ENCODE measurements around the gene RMRP. TPM values are rescaled to one million over a fixed set of nuclear protein-coding genes. Genes with fewer than 3 reads are reported as not detected.

Gene RMRP
- total and polyA plus RNA-seq, 4 donors = 14,949 to 16,694 TPM; not detected in 2

DNA sequence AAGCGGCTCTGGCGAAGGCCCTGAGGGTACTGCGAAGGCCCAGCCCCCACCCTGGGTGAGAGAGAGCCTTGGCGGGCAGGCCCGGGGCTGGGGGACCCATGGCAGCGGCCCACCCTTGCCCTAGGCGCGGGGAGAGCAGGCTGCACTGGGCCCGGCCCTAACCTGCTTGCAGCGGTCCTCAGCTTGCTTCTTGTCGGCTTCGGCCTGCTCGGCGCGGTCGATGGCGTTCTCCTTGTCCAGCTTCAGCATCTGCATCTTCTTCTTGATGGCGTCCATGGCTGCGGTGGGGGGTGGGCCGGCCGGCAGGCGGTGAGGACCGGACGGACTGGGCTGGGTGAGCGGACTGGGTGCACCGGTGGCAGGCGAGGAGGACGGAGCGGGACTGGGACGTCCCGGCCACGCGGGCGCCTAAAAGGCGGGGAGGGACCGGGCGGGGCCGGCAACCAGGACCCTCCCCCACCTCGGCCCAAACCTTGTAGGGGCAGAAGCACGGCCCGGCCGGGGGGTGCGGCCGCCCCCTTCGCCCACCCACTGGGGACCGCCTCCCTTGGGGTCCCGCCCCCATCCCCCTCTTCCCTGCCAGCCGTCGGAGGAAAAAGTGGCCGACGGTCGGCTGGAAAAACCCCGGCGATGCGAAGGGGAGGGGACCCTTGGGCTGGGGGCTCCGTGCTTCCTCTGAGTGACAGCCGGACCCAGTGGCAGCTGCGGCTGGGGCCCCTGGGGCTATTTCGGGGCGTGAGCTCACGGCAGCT, 31.9 kb upstream of the RMRP start, which contains the start of gene TPM2:
TSS of gene TPM2 (minus strand) at position 384 of the 752 bp plus-strand sequence. CDS start at position 276, 108 bp downstream.
- Histone ChIP-seq H3K4me3 (ENCODE audit: low read length in 2 of 2) (peak within 1 kb of the TSS; percentile 91 to 95), H3K27ac (ENCODE audit: low read depth in 1 of 2, low read length in 2 of 2) (peak within 1 kb of the TSS; percentile 83 to 100), H3K4me1 (ENCODE audit: control insufficient read depth in 1 of 2, insufficient read depth in 2 of 2, low read length in 2 of 2) (no peaks in the 10 kb centered on the region), H3K36me3 (ENCODE audit: control insufficient read depth in 1 of 2, insufficient read depth in 2 of 2, low read length in 1 of 2) (peaks cover 0 to 8% of the 10 kb centered on the region in 2 donors), H3K27me3 (ENCODE audit: control insufficient read depth in 1 of 2, insufficient read depth in 2 of 2, low read length in 1 of 2) (no peaks in the 10 kb centered on the region), H3K9me3 (ENCODE audit: control insufficient read depth, low read length) (no peaks in the 10 kb centered on the region)
- DNase-seq (peak; percentile 90 to 96), ATAC-seq (ENCODE audit: low FRiP score) (peak; percentile 83)
- intact Hi-C loops (cut with DNase I) = loop anchor here in 1 of 2 donors (2.0 kb wide), 2 partner anchors 29 to 39 kb away; no protein-coding TSS in a partner anchor
- WGBS, 2 donors = 2 to 4% methylated on average over 44 to 61 of the region's 61 CpGs

DNA sequence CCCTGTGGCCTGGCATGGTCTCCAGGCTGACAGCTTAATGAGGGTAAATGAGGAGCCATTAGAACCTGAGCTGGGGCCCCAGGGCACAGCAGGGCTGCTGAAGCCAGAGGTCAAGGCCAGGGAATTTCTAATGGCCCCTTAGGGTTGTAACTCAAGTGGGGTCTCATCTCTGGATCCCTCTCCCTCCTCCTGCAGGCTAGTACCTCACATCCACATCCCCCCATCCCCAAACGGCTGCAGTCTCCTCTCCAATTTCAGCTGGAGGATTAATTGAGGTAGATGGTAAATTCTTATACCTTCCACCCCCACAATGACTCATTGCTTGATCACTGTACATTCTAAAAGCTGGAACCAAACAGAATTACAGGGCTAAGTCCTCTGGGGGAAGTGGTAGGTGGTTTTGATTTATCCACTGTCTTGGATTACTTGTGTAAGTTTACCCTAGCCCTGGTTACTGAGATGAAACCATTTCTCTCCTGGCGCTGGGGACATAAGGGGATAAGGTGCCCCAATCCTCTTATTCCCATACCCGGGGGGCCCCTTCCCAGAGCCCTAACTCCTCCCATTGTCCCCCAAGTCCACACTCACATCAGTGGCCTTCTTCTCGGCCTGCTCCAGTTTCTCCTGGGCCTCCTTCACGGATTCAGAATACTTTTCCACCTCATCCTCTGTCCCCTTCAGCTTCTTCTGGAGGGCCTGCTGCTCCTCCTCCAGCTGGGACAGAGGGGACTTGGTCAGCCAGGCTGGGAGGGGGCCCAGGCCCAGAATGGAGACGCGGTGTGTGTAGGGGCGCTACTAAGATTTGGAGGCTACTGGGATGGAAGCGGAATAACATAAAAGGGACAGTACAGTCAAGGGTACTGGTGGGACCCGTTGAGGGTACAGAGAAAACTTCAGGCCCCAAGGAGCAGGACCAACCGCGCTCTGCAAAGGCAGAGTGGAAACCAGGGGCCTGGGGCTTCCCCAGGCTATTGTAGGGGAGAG, 31.0 kb upstream of the RMRP start:
- DNase-seq (no peak), ATAC-seq (ENCODE audit: low FRiP score) (no peak)
- H3K27ac ChIP-seq (ENCODE audit: low read depth in 1 of 2, low read length in 2 of 2) = peak overlapping the region; percentile 83 to 87
- H3K27me3 ChIP-seq (ENCODE audit: control insufficient read depth in 1 of 2, insufficient read depth in 2 of 2, low read length in 1 of 2) = no peaks in the 10 kb centered on the region
- no peaks in the 10 kb centered on the region for H3K9me3 ChIP-seq (ENCODE audit: control insufficient read depth, low read length)
- H3K4me1 ChIP-seq (ENCODE audit: control insufficient read depth in 1 of 2, insufficient read depth in 2 of 2, low read length in 2 of 2) = no peaks in the 10 kb centered on the region
- intact Hi-C loops (cut with DNase I) = loop anchor here in 1 of 2 donors (2.0 kb wide), 1 partner anchor 28 kb away; no protein-coding TSS in a partner anchor
- peaks cover 0 to 17% of the 10 kb centered on the region in 2 donors for H3K36me3 ChIP-seq (ENCODE audit: control insufficient read depth in 1 of 2, insufficient read depth in 2 of 2, low read length in 1 of 2)
- H3K4me3 ChIP-seq (ENCODE audit: low read length in 2 of 2) = peak overlapping the region; percentile 91 to 95
- 3 to 6% methylated on average over 12 of the region's 12 CpGs for WGBS, 2 donors

DNA sequence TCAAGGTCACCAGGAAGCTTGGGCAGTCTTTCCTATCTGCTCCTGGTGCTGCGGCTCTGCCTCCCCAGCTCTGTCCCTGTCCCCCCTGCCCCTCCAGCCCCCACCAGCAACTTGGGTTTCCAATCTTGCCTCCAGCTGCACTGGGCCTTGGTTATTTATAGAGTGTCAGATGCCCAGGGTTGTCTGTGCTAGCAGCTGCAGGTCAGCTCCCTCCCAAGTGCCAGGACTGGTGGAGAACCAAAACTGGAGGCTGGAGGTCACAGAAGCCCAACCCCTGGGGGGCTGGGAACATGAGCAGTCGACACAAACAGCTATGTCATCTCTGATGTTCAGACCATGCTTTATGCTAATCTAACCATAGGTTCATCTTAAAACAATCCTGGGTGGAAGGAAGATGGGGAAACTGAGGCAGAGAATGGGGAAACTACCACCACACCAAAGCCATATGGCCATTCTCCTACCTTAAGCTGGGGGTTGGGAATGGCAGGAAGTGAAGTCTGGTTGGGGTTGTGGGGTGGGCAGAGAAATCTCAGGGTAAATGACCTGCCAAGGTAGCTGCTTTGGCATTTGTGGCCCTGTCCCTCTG, 30.2 kb upstream of the RMRP start:
- H3K9me3 ChIP-seq (ENCODE audit: control insufficient read depth, low read length) = no peaks in the 10 kb centered on the region
- no peaks in the 10 kb centered on the region for H3K4me1 ChIP-seq (ENCODE audit: control insufficient read depth in 1 of 2, insufficient read depth in 2 of 2, low read length in 2 of 2)
- H3K4me3 ChIP-seq (ENCODE audit: low read length in 2 of 2) = peak overlapping the region; percentile 91 to 95
- peaks cover 0 to 22% of the 10 kb centered on the region in 2 donors for H3K36me3 ChIP-seq (ENCODE audit: control insufficient read depth in 1 of 2, insufficient read depth in 2 of 2, low read length in 1 of 2)
- no peak for ATAC-seq (ENCODE audit: low FRiP score)
- DNase-seq = no peak
- H3K27ac ChIP-seq (ENCODE audit: low read depth in 1 of 2, low read length in 2 of 2) = peak overlapping the region in 1 of 2 donors; percentile 87
- intact Hi-C loops (cut with DNase I) = loop anchor here (2.0 kb wide), 2 partner anchors 27 to 41 kb away; no protein-coding TSS in a partner anchor
- no peaks in the 10 kb centered on the region for H3K27me3 ChIP-seq (ENCODE audit: control insufficient read depth in 1 of 2, insufficient read depth in 2 of 2, low read length in 1 of 2)
- 3 to 7% methylated on average over 2 of the region's 2 CpGs for WGBS, 2 donors

DNA sequence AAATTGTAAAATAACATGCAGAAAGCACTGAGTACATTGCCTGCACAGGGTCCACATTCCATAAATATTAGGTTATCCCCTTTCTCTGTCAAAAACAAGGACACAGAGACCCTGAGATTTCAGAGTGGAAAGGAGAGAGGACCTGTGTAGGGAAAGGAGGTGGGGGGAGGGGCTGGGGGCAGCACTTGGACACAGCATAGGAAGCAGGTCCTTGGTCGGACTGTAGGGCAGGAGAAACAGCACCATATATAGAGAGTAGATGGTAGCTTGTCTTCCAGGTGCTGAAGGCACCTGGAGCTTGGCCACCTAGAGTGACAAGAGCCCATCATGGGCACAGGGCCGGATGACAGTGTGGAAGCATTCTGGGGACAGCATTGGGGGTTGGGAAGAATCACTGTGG, 29.5 kb upstream of the RMRP start:
- Histone ChIP-seq H3K27me3 (ENCODE audit: control insufficient read depth in 1 of 2, insufficient read depth in 2 of 2, low read length in 1 of 2) (no peaks in the 10 kb centered on the region), H3K27ac (ENCODE audit: low read depth in 1 of 2, low read length in 2 of 2) (peak overlapping the region in 1 of 2 donors; percentile 6), H3K9me3 (ENCODE audit: control insufficient read depth, low read length) (no peaks in the 10 kb centered on the region), H3K36me3 (ENCODE audit: control insufficient read depth in 1 of 2, insufficient read depth in 2 of 2, low read length in 1 of 2) (peaks cover 0 to 26% of the 10 kb centered on the region in 2 donors), H3K4me3 (ENCODE audit: low read length in 2 of 2) (peak overlapping the region; percentile 91 to 95), H3K4me1 (ENCODE audit: control insufficient read depth in 1 of 2, insufficient read depth in 2 of 2, low read length in 2 of 2) (no peaks in the 10 kb centered on the region)
- DNase-seq (no peak), ATAC-seq (ENCODE audit: low FRiP score) (no peak)
- intact Hi-C loops (cut with DNase I) = loop anchor here in 1 of 2 donors (2.0 kb wide), 1 partner anchor 41 kb away; no protein-coding TSS in a partner anchor
- 4 to 11% methylated on average over 2 of the region's 2 CpGs for whole genome bisulfite sequencing, 2 donors

DNA sequence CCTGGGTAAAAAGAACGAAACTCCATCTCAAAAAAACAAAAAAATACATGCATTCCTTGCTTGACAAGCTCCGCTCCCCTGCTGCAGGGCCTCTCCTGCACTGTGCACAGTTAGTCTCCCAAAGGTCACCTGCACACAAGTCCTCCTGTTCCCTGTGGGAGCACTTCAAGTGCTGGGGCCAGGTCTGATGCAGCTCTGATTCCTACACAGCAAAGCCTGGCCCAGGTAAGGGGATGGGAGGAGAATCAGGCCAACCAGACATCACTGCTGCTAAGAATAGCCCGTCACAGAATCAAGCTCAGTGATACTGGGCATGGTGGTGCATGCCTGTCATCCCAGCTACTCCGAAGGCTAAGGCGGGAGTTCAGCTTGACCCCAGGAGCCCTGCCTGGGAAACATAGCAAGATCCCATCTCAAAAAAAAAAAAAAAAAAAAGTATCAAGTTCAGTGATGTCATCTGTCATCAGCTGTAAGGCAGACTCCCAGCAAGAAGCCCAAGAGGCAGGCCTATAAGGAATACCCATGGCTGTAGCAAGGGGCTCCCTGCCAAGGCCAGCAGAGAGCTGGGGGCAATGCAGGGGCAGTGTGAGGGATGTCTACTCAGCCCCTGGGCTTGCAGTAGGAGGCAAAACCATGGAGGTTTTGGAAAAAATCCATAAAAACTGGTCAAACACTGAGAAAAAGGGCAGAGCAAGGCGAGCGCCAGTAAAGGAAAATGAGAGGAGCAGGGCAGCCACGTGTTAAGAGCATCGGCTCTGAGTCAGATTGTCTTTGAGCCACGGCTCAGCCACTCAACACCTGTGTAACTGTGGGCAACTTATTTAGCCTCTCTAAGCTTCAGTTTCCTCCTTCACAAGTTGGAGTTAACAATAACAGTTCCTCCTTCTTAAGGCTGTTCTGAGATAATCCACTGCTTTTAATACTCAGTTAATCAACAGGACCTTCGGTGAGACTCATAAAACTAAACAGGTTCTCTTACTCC, 28.7 kb upstream of the RMRP start:
- Histone ChIP-seq H3K27me3 (ENCODE audit: control insufficient read depth in 1 of 2, insufficient read depth in 2 of 2, low read length in 1 of 2) (no peaks in the 10 kb centered on the region), H3K9me3 (ENCODE audit: control insufficient read depth, low read length) (no peaks in the 10 kb centered on the region), H3K4me1 (ENCODE audit: control insufficient read depth in 1 of 2, insufficient read depth in 2 of 2, low read length in 2 of 2) (no peaks in the 10 kb centered on the region), H3K27ac (ENCODE audit: low read depth in 1 of 2, low read length in 2 of 2) (peak overlapping the region; percentile 23 to 65), H3K4me3 (ENCODE audit: low read length in 2 of 2) (peak overlapping the region; percentile 91 to 95), H3K36me3 (ENCODE audit: control insufficient read depth in 1 of 2, insufficient read depth in 2 of 2, low read length in 1 of 2) (peaks cover 0 to 26% of the 10 kb centered on the region in 2 donors)
- intact Hi-C loops (cut with DNase I) = loop anchor here in 1 of 2 donors (2.0 kb wide), 1 partner anchor 42 kb away; no protein-coding TSS in a partner anchor
- no peak for DNase-seq
- ATAC-seq (ENCODE audit: low FRiP score) = no peak
- WGBS, 2 donors = 5 to 9% methylated on average over 11 of the region's 11 CpGs

DNA sequence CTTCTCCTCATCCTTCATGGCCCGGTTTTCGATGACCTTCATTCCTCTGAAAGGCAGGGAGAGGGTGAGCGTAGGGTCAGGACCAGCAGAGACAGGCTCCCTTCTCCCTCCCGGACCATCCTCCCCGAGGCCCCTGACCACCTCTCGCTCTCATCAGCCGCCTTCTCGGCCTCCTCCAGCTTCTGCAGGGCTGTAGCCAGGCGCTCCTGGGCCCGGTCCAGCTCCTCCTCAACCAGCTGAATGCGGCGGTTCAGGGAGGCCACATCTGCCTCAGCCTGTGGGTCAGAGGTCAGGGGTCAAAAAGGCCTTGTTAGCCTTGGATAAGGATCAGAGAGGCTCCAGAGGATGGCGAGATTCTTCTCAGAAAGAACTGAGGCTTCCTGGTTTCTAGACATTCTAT, 27.7 kb upstream of the RMRP start:
- intact Hi-C loops (cut with DNase I) = no loop called here
- WGBS, 2 donors = 16 to 29% methylated on average over 13 of the region's 13 CpGs
- H3K27me3 ChIP-seq (ENCODE audit: control insufficient read depth in 1 of 2, insufficient read depth in 2 of 2, low read length in 1 of 2) = no peaks in the 10 kb centered on the region
- H3K4me3 ChIP-seq (ENCODE audit: low read length in 2 of 2) = peak overlapping the region; percentile 6 to 7
- ATAC-seq (ENCODE audit: low FRiP score) (no peak), DNase-seq (peak in 1 of 2 donors; percentile 72)
- H3K36me3 ChIP-seq (ENCODE audit: control insufficient read depth in 1 of 2, insufficient read depth in 2 of 2, low read length in 1 of 2) = peaks cover 0 to 26% of the 10 kb centered on the region in 2 donors
- H3K9me3 ChIP-seq (ENCODE audit: control insufficient read depth, low read length) = no peaks in the 10 kb centered on the region
- H3K27ac ChIP-seq (ENCODE audit: low read depth in 1 of 2, low read length in 2 of 2) = peak overlapping the region in 1 of 2 donors; percentile 66
- H3K4me1 ChIP-seq (ENCODE audit: control insufficient read depth in 1 of 2, insufficient read depth in 2 of 2, low read length in 2 of 2) = no peaks in the 10 kb centered on the region

DNA sequence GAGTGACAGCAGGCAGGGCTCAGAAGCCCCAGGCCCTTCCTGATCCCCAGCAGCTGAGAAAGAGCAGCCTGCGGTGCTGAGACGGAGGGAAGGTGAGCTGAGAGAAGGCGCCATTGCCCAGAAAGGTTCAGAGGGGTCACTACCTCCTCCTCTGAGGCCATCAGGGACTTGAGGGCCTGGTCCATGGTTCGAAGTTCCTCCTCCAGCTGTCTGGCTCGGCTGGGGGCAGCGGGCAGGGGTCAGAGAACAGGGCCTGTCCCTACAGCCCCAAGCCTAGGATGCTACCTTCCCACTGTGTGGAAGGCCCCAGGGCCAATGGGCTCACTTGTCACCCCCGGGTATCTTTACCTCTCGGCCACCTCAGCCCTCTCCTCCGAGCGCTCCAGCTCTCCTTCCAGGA, 27.1 kb upstream of the RMRP start:
- H3K4me1 ChIP-seq (ENCODE audit: control insufficient read depth in 1 of 2, insufficient read depth in 2 of 2, low read length in 2 of 2) = no peaks in the 10 kb centered on the region
- intact Hi-C loops (cut with DNase I) = no loop called here
- peak overlapping the region in 1 of 2 donors; percentile 66 for H3K27ac ChIP-seq (ENCODE audit: low read depth in 1 of 2, low read length in 2 of 2)
- no peaks in the 10 kb centered on the region for H3K27me3 ChIP-seq (ENCODE audit: control insufficient read depth in 1 of 2, insufficient read depth in 2 of 2, low read length in 1 of 2)
- no peak for ATAC-seq (ENCODE audit: low FRiP score)
- H3K36me3 ChIP-seq (ENCODE audit: control insufficient read depth in 1 of 2, insufficient read depth in 2 of 2, low read length in 1 of 2) = peaks cover 0 to 26% of the 10 kb centered on the region in 2 donors
- no peaks in the 10 kb centered on the region for H3K9me3 ChIP-seq (ENCODE audit: control insufficient read depth, low read length)
- DNase-seq = no peak
- peak overlapping the region; percentile 6 to 7 for H3K4me3 ChIP-seq (ENCODE audit: low read length in 2 of 2)
- WGBS, 2 donors = 59 to 64% methylated on average over 10 of the region's 10 CpGs

Data from aorta (tissue), 5 donors.